ENCODE data around the gene TSPAN5. TPM values are rescaled to one million over a fixed set of nuclear protein-coding genes. Genes with fewer than 3 reads are reported as not detected.

TSPAN5 gene
- total and polyA plus RNA-seq, 2 of the 4 experiments (the other 2 are of a cell fraction) = 64.8 to 79.6 TPM

GRCh38 chr4:98512918-98513317 is 145.5 kb downstream of the TSPAN5 start:
- Histone ChIP-seq H2AFZ (replicated peaks; ENCODE audit: low read length, poor library complexity) (no peak overlapping the region), H3K56ac (ENCODE audit: extremely low read depth, insufficient read depth, low read length) (no peak overlapping the region), H4K20me1 (ENCODE audit: insufficient read depth, low read length) (peaks cover 10% of the 10 kb centered on the region; the same call in 1 of the 2 replicates), H2AK5ac (ENCODE audit: low read depth, low read length) (peak overlapping the region; percentile 42; the same call in 1 of the 2 replicates), H3K27me3 (ENCODE audit: control insufficient read depth, insufficient read depth, low read length) (no peaks in the 10 kb centered on the region), H2BK120ac (ENCODE audit: low read depth, low read length) (peak overlapping the region; percentile 48; the same call in 1 of the 2 replicates), H3K4me3 (ENCODE audit: insufficient read depth, low read depth, low read length) (no peak overlapping the region), H4K91ac (ENCODE audit: insufficient read depth, low read depth, low read length) (peak overlapping the region; percentile 47), H4K5ac (ENCODE audit: low read depth, low read length) (peak overlapping the region; percentile 18; the same call in 1 of the 2 replicates), H2BK15ac (ENCODE audit: low read depth, low read length) (no peak overlapping the region), H2AK9ac (replicated peaks; ENCODE audit: low read depth, low read length, poor library complexity) (no peak overlapping the region), H3K27ac (ENCODE audit: insufficient read depth, low read length) (no peak overlapping the region), H3K4me2 (ENCODE audit: low read depth, low read length) (no peak overlapping the region), H3K4me1 (ENCODE audit: control insufficient read depth, insufficient read depth, low read length) (peaks cover 42% of the 10 kb centered on the region), H2BK20ac (ENCODE audit: low read depth, low read length) (peak overlapping the region; percentile 32; the same call in 1 of the 2 replicates), H3K14ac (replicated peaks; ENCODE audit: low read depth, low read length) (0 out of 2 replicates have a peak overlapping the region, but pooled peaks have one; percentile 35), H3K36me3 (ENCODE audit: control insufficient read depth, insufficient read depth, low read length) (no peaks in the 10 kb centered on the region), H3K18ac (ENCODE audit: low read depth, low read length) (peak overlapping the region; percentile 61; the same call in 1 of the 2 replicates), H4K8ac (ENCODE audit: low read depth in 2 of 2, low read length in 2 of 2) (peak overlapping the region in 1 of 2 experiments; percentile 30; a peak in 1 of 4 replicates), H3K79me1 (ENCODE audit: low read depth in 1 of 2, low read length in 2 of 2) (peaks cover 49 to 75% of the 10 kb centered on the region in 2 experiments), H3K23ac (ENCODE audit: low read depth, low read length) (peak overlapping the region; percentile 26; the same call in 1 of the 2 replicates), H3K9me1 (ENCODE audit: insufficient read depth, low read length) (peaks cover 35% of the 10 kb centered on the region), H3K9me3 (ENCODE audit: control insufficient read depth, insufficient read depth, low read length) (no peaks in the 10 kb centered on the region), H3K9ac (ENCODE audit: low read depth, low read length) (no peak overlapping the region), H3K4ac (ENCODE audit: low read depth, low read length) (peak overlapping the region; percentile 65), H2BK5ac (ENCODE audit: low read depth, low read length, poor library complexity, severe bottlenecking) (peak overlapping the region; percentile 11)
- dilution Hi-C loops (cut with HindIII; ENCODE audit: low sequenced_read_pairs, unreplicated experiment) = no loop called here
- intact Hi-C loops (cut with micrococcal nuclease) = no loop called here
- in situ Hi-C loops (cut with MboI; ENCODE audit: low sequenced_read_pairs) = no loop called here
- POLR2A ChIA-PET (ENCODE audit: unreplicated experiment) = no interaction called here
- CTCF ChIA-PET = no interaction called here
- DNase-seq (no peak), ATAC-seq (ENCODE audit: low read depth) (no peak)
- TF ChIP-seq CHD1 (IDR thresholded peaks at IDR 0.05; ENCODE audit: low read depth, low read length) (no peak), FOS (IDR thresholded peaks at IDR 0.05; ENCODE audit: low read depth, low read length) (no peak), USF2 (IDR thresholded peaks at IDR 0.05; ENCODE audit: low read depth, low read length) (no peak), CEBPB (IDR thresholded peaks at IDR 0.05; ENCODE audit: low read depth, low read length) (no peak), CTCF (conservative IDR thresholded peaks at IDR 0.05; ENCODE audit: low read depth, low read length) (no peak), MAZ (IDR thresholded peaks at IDR 0.05; ENCODE audit: borderline replicate concordance, low read depth, low read length) (no peak), RAD21 (IDR thresholded peaks at IDR 0.05; ENCODE audit: low read length) (no peak), POLR2A (IDR thresholded peaks at IDR 0.05; ENCODE audit: low read depth, low read length) (no peak), NFE2L2 (IDR thresholded peaks at IDR 0.05; ENCODE audit: low read depth, low read length) (no peak), MXI1 (IDR thresholded peaks at IDR 0.05; ENCODE audit: borderline replicate concordance, low read depth, low read length) (no peak), RCOR1 (IDR thresholded peaks at IDR 0.05; ENCODE audit: insufficient replicate concordance, low read length) (no peak), BHLHE40 (IDR thresholded peaks at IDR 0.05; ENCODE audit: low read depth, low read length) (no peak), RFX5 (IDR thresholded peaks at IDR 0.05; ENCODE audit: low read depth, low read length) (no peak), ELK1 (IDR thresholded peaks at IDR 0.05; ENCODE audit: borderline replicate concordance, low read depth, low read length) (no peak), MAFK (IDR thresholded peaks at IDR 0.05; ENCODE audit: low read depth, low read length) (no peak)
- no TSS peak for BruUV-seq (replicated peaks)
- WGBS, 2 experiments (ENCODE audit: extremely low coverage in 2 of 2, insufficient read length in 1 of 2) = 100% methylated on average over 1 of the region's 3 CpGs; no CpG with 5 or more reads in 1 of the 2 experiments

All from IMR-90 (cell line).